ENCODE measurements around the gene DHRSX. TPM values are rescaled to one million over a fixed set of nuclear protein-coding genes. Genes with fewer than 3 reads are reported as not detected.

DHRSX gene
- total RNA-seq, 6 donors from 2014 or later = 18.2 to 34.8 (median 21.2) TPM

DNA sequence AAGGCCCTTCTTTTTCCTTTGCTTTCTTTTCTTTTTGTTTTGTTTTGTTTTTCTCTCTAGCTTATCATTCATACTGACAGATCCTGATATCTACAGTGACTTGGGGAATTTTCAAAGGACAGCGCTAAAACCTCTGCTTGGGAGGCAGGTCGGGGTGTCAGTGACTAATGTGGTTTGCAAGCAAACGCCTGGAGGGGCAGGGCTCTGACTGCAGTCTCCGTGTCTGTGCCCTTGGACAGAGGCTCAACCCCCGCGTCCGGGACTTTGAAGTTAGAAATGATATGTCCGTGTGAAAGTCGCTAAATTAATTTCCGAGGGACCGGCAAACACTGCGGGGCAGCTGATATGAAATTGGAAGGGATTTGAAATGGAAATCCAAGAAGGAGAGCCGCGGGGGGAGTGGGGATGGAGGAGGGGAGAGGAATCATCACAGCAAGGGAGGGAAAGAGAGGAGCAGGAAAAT lies 312.4 kb downstream of the DHRSX start:
- H3K4me1 ChIP-seq = no peaks in the 10 kb centered on the region
- WGBS, 2 donors = 39 to 46% methylated on average over 14 of the region's 14 CpGs
- no peak overlapping the region for H3K27ac ChIP-seq
- H3K4me3 ChIP-seq = no peak overlapping the region
- TF ChIP-seq, protein P1, sequence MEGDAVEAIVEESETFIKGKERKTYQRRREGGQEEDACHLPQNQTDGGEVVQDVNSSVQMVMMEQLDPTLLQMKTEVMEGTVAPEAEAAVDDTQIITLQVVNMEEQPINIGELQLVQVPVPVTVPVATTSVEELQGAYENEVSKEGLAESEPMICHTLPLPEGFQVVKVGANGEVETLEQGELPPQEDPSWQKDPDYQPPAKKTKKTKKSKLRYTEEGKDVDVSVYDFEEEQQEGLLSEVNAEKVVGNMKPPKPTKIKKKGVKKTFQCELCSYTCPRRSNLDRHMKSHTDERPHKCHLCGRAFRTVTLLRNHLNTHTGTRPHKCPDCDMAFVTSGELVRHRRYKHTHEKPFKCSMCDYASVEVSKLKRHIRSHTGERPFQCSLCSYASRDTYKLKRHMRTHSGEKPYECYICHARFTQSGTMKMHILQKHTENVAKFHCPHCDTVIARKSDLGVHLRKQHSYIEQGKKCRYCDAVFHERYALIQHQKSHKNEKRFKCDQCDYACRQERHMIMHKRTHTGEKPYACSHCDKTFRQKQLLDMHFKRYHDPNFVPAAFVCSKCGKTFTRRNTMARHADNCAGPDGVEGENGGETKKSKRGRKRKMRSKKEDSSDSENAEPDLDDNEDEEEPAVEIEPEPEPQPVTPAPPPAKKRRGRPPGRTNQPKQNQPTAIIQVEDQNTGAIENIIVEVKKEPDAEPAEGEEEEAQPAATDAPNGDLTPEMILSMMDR (IDR thresholded peaks at IDR 0.05) = no peak
- TF ChIP-seq POLR2AphosphoS5 (IDR thresholded peaks at IDR 0.05) = no peak
- TF ChIP-seq EP300 (IDR thresholded peaks at IDR 0.05) = no peak
- no peak for TF ChIP-seq POLR2A (IDR thresholded peaks at IDR 0.05)
- peaks cover 0 to 8% (median 2%) of the 10 kb centered on the region in 4 donors for H3K9me3 ChIP-seq
- DNase-seq (no peak), ATAC-seq (ENCODE audit: low FRiP score in 2 of 2) (no peak)
- no peaks in the 10 kb centered on the region for H3K27me3 ChIP-seq
- no peaks in the 10 kb centered on the region for H3K36me3 ChIP-seq

DNA sequence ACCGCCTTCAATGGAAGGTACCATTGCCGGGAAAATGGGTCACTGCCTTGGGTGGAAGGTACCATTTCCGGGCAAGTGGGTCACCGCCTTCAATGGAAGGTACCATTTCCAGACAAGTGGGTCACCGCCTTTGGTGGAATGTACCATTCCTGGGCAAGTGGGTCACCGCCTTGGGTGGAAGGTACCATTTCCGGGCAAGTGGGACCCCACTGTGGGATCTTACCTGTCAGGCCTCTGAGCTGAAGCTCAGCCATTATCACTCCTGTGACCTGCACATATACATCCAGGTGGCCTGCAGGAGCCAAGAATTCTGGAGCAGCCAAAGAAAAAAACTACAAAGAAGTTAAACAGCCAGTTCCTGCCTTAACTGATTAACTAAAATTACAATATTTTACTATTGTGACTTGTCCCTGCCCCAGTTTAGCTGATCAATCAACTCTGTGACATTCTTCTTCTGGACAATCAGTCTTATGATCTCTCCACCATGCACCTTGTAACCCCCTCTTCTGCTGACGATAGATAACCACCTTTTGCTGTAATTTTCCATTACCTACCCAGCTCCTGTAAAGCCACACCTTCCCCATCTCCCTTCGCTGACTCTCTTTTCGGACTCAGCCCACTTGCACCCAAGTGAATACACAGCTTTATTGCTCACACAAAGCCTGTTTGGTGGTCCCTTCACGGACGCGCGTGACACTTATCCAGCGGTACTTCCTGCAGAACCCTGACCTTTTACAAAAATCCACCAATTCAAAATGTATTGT lies 313.2 kb downstream of the DHRSX start:
- no peak overlapping the region for H3K4me3 ChIP-seq
- TF ChIP-seq POLR2AphosphoS5 (IDR thresholded peaks at IDR 0.05) (no peak), EP300 (IDR thresholded peaks at IDR 0.05) (no peak), POLR2A (IDR thresholded peaks at IDR 0.05) (no peak)
- TF ChIP-seq, protein P1 (IDR thresholded peaks at IDR 0.05) = no peak
- H3K36me3 ChIP-seq = no peaks in the 10 kb centered on the region
- no peak overlapping the region for H3K27ac ChIP-seq
- ATAC-seq (ENCODE audit: low FRiP score in 2 of 2) (no peak), DNase-seq (no peak)
- WGBS, 2 donors = 85 to 86% methylated on average over 10 of the region's 15 CpGs
- peaks cover 0 to 8% (median 2%) of the 10 kb centered on the region in 4 donors for H3K9me3 ChIP-seq
- no peaks in the 10 kb centered on the region for H3K27me3 ChIP-seq
- no peaks in the 10 kb centered on the region for H3K4me1 ChIP-seq

DNA sequence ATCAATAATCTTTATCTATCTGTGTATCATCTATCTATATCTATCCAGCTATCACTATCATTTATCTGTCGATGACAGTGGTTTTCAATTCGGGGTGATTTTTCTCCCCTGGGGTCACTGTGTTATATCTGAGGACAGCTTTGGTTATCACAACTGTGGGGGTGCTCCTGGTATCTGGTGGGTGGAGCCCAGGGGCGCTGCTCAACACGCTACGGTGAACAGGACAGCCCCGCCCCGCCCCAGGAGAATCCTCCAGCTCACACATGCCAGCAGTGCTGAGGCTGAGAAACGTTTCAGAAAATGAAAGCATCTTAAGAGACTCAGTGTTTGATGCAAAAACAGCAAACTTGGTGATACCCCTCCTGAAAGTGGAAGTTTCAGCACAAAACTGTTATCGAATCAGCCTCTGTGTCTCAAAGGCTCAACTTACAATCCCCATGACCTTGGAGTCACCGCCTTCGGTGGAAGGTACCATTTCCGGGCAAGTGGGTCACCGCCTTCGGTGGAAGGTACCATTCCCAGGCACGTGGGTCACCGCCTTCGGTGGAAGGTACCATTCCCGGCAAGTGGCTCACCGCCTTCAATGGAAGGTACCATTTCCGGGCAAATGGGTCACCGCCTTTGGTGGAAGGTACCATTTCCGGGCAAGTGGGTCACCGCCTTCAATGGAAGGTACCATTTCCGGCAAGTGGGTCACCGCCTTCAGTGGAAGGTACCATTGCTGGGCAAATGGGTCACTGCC lies 315.3 kb downstream of the DHRSX start:
- ATAC-seq (ENCODE audit: low FRiP score in 2 of 2) = no peak

DNA sequence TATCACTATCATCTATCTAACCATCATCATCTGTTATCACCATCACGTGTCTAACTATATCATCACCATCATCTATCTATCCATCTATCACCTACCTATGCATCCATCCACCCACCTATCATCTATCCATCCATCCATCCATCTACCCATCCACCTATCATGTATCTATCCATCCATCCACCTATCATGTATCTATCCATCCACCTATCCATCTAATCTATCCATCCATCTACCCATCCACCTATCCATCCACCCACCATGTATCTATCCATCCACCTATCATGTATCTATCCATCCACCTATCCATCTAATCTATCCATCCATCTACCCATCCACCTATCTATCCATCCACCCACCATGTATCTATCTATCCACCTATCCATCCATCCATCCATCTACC lies 316.7 kb downstream of the DHRSX start:
- DNase-seq (no peak), ATAC-seq (ENCODE audit: low FRiP score in 2 of 2) (no peak)
- WGBS, 2 donors = 88 to 98% methylated on average over 1 of the region's 1 CpG
- H3K27me3 ChIP-seq = no peaks in the 10 kb centered on the region
- H3K9me3 ChIP-seq = peaks cover 0 to 8% (median 2%) of the 10 kb centered on the region in 4 donors
- TF ChIP-seq POLR2A (IDR thresholded peaks at IDR 0.05) (no peak), POLR2AphosphoS5 (IDR thresholded peaks at IDR 0.05) (no peak), EP300 (IDR thresholded peaks at IDR 0.05) (no peak)
- TF ChIP-seq, protein P1 (IDR thresholded peaks at IDR 0.05) = no peak
- no peaks in the 10 kb centered on the region for H3K36me3 ChIP-seq
- H3K4me1 ChIP-seq = no peaks in the 10 kb centered on the region
- no peak overlapping the region for H3K4me3 ChIP-seq
- H3K27ac ChIP-seq = no peak overlapping the region

More for the DNA sequence above, 315.3 kb downstream of the DHRSX start:
- H3K4me1 ChIP-seq = no peaks in the 10 kb centered on the region
- no peaks in the 10 kb centered on the region for H3K36me3 ChIP-seq
- no peak for DNase-seq
- peaks cover 0 to 8% (median 2%) of the 10 kb centered on the region in 4 donors for H3K9me3 ChIP-seq
- WGBS, 2 donors = 89 to 96% methylated on average over 24 to 25 of the region's 25 CpGs
- no peak for TF ChIP-seq POLR2A (IDR thresholded peaks at IDR 0.05)
- no peak for TF ChIP-seq EP300 (IDR thresholded peaks at IDR 0.05)
- TF ChIP-seq POLR2AphosphoS5 (IDR thresholded peaks at IDR 0.05) = no peak
- TF ChIP-seq, protein P1 (IDR thresholded peaks at IDR 0.05) = no peak
- H3K27me3 ChIP-seq = no peaks in the 10 kb centered on the region
- H3K27ac ChIP-seq = no peak overlapping the region
- no peak overlapping the region for H3K4me3 ChIP-seq

All from upper lobe of left lung (tissue), 6 donors.